Parathyroid adenoma (tissue), 2 donors: ENCODE results near the gene E2F3.

ENCODE experiments used
- H2AFZ ChIP-seq: fragments of 300-600 bp; sonication (generic); one replicate; pipeline ENCODE4 v1.7.0; 2017; ENCODE audit warnings: antibody characterized with exemption, mild to moderate bottlenecking
- H3K27ac ChIP-seq: fragments of 300-600 bp; sonication (generic); one replicate; pipeline ENCODE4 v1.7.0; 2017
- H3K27me3 ChIP-seq: fragments of 300-600 bp; sonication (generic); one replicate; pipeline ENCODE4 v1.7.0; 2017; ENCODE audit warnings: low read length; ENCODE audit not compliant: control insufficient read depth, insufficient read depth
- H3K36me3 ChIP-seq: fragments of 300-600 bp; sonication (generic); one replicate; pipeline ENCODE4 v1.7.0; 2017; ENCODE audit warnings: low read length; ENCODE audit not compliant: control insufficient read depth, insufficient read depth
- H3K4me1 ChIP-seq: fragments of 300-600 bp; sonication (generic); one replicate; pipeline ENCODE4 v1.7.0; 2017; ENCODE audit warnings: control low read depth
- H3K4me2 ChIP-seq: fragments of 300-600 bp; sonication (generic); one replicate; pipeline ENCODE4 v1.7.0; 2017; ENCODE audit warnings: low read length
- H3K4me3 ChIP-seq: fragments of 300-600 bp; sonication (generic); one replicate; pipeline ENCODE4 v1.7.0; 2017; ENCODE audit warnings: low read depth, low read length
- H3K79me2 ChIP-seq: fragments of 300-600 bp; sonication (generic); one replicate; pipeline ENCODE4 v1.7.0; 2017; ENCODE audit warnings: control low read depth
- H3K9ac ChIP-seq: fragments of 300-600 bp; sonication (generic); one replicate; pipeline ENCODE4 v1.7.0; 2017; ENCODE audit warnings: mild to moderate bottlenecking
- H3K9me3 ChIP-seq: fragments of 300-600 bp; sonication (generic); one replicate; pipeline ENCODE4 v1.7.0; 2017; ENCODE audit warnings: low read length; ENCODE audit not compliant: control insufficient read depth
- CTCF ChIP-seq: fragments of 300-600 bp; sonication (generic); IDR thresholded peaks from one replicate; pipeline ENCODE4 v1.7.0; 2017; ENCODE audit warnings: antibody characterized with exemption, mild to moderate bottlenecking
- donor health status: primary hyperparathyroidism.

The E2F3 gene

GRCh38 chr6:20401205-20402091 lies at the start of gene E2F3:
E2F3 (plus strand) TSS chr6:20401879; CDS start chr6:20402233, 354 bp downstream.
- Histone ChIP-seq H3K4me1 (peaks cover 3% of the 10 kb centered on the region), H3K9me3 (no peaks in the 10 kb centered on the region), H3K79me2 (no peaks in the 10 kb centered on the region), H3K36me3 (no peaks in the 10 kb centered on the region), H2AFZ (peak within 1 kb of the TSS; percentile 87), H3K4me3 (peak within 1 kb of the TSS; percentile 77), H3K9ac (no peak within 1 kb of the TSS), H3K4me2 (peak within 1 kb of the TSS; percentile 97), H3K27me3 (no peaks in the 10 kb centered on the region), H3K27ac (peak within 1 kb of the TSS; percentile 72)
- TF ChIP-seq CTCF, result no peak

GRCh38 chr6:20352346-20352745 lies 49.3 kb upstream of the E2F3 start:
- no peaks in the 10 kb centered on the region for H3K79me2 ChIP-seq
- H3K9me3 ChIP-seq, result no peaks in the 10 kb centered on the region
- H3K4me1 ChIP-seq, result no peaks in the 10 kb centered on the region
- no peaks in the 10 kb centered on the region for H3K36me3 ChIP-seq
- no peaks in the 10 kb centered on the region for H3K27me3 ChIP-seq
- H2AFZ ChIP-seq, result no peak overlapping the region
- no peak overlapping the region for H3K4me3 ChIP-seq
- H3K27ac ChIP-seq, result no peak overlapping the region
- no peak overlapping the region for H3K4me2 ChIP-seq
- TF ChIP-seq CTCF, result no peak
- H3K9ac ChIP-seq, result no peak overlapping the region

- H2AFZ ChIP-seq, result no peak overlapping the region
- TF ChIP-seq CTCF, result no peak
- no peak overlapping the region for H3K4me2 ChIP-seq
- H3K4me1 ChIP-seq, result no peaks in the 10 kb centered on the region
- no peaks in the 10 kb centered on the region for H3K79me2 ChIP-seq
- H3K9me3 ChIP-seq, result no peaks in the 10 kb centered on the region
- no peaks in the 10 kb centered on the region for H3K27me3 ChIP-seq
- no peak overlapping the region for H3K4me3 ChIP-seq
- H3K27ac ChIP-seq, result no peak overlapping the region
- no peaks in the 10 kb centered on the region for H3K36me3 ChIP-seq
- H3K9ac ChIP-seq, result no peak overlapping the region
Measured at GRCh38 chr6:20353134-20353533, 48.5 kb upstream of the E2F3 start.

GRCh38 chr6:20354366-20354765 lies 47.3 kb upstream of the E2F3 start:
- Histone ChIP-seq H3K4me1 (no peaks in the 10 kb centered on the region), H3K9ac (no peak overlapping the region), H2AFZ (no peak overlapping the region), H3K27me3 (no peaks in the 10 kb centered on the region), H3K27ac (no peak overlapping the region), H3K9me3 (no peaks in the 10 kb centered on the region), H3K36me3 (no peaks in the 10 kb centered on the region), H3K4me3 (no peak overlapping the region), H3K4me2 (no peak overlapping the region), H3K79me2 (no peaks in the 10 kb centered on the region)
- no peak for TF ChIP-seq CTCF
